Neural progenitor cell (in vitro differentiated cells): ENCODE results near the gene SH3BGRL3. TPM values are rescaled to one million over a fixed set of nuclear protein-coding genes. Genes with fewer than 3 reads are reported as not detected.
A peak's percentile ranks its signal among the peaks of the same experiment; 100 is the strongest.
"Not testable (repeated sequence)": the region's sequence is repeated elsewhere in the genome, so short reads cannot be mapped to it uniquely, and the experiment has no call there.

ENCODE experiments used
- DNase-seq: peaks from one replicate; pipeline ENCODE4 v3.0.0-alpha.2; 2016; ENCODE audit warnings: low spot score
- H2AFZ ChIP-seq: fragments of 200-600 bp; sonication (generic); replicated peaks from 2 replicates; pipeline ENCODE4 v1.6.1; 2016; ENCODE audit warnings: antibody characterized with exemption
- H3F3A ChIP-seq: fragments of 200-600 bp; sonication (generic); 2 replicates; pipeline ENCODE4 v1.6.1; 2016; ENCODE audit warnings: antibody characterized with exemption, low read depth
- H3K27ac ChIP-seq: fragments of 200-600 bp; sonication (generic); 2 replicates; pipeline ENCODE4 v1.5.1; 2016; ENCODE audit warnings: mild to moderate bottlenecking
- H3K27me3 ChIP-seq: fragments of 200-600 bp; sonication (generic); 2 replicates; pipeline ENCODE4 v1.6.1; 2016; ENCODE audit warnings: mild to moderate bottlenecking, moderate library complexity
- H3K36me3 ChIP-seq: fragments of 200-600 bp; sonication (generic); 2 replicates; pipeline ENCODE4 v1.5.1; 2016
- H3K4me1 ChIP-seq: fragments of 200-600 bp; sonication (generic); 2 replicates; pipeline ENCODE4 v1.6.1; 2016; ENCODE audit warnings: mixed run types
- H3K4me2 ChIP-seq: fragments of 200-600 bp; sonication (generic); 2 replicates; pipeline ENCODE4 v1.6.1; 2016
- H3K4me3 ChIP-seq: fragments of 200-600 bp; sonication (generic); 2 replicates; pipeline ENCODE4 v1.5.1; 2016
- H3K79me2 ChIP-seq: fragments of 200-600 bp; sonication (generic); 2 replicates; pipeline ENCODE4 v1.6.1; 2016; ENCODE audit warnings: low read depth
- H3K9ac ChIP-seq: fragments of 200-600 bp; sonication (generic); 2 replicates; pipeline ENCODE4 v1.6.1; 2016
- H3K9me3 ChIP-seq: fragments of 200-600 bp; sonication (generic); 2 replicates; pipeline ENCODE4 v1.5.1; 2016; ENCODE audit warnings: low read depth
- H4K20me1 ChIP-seq: fragments of 200-600 bp; sonication (generic); 2 replicates; pipeline ENCODE4 v1.6.1; 2016; ENCODE audit warnings: low read depth
- H3K27ac Mint-ChIP-seq: 3 replicates; pipeline ENCODE4 v1.8.0; 2021; ENCODE audit warnings: mixed read lengths
- H3K27me3 Mint-ChIP-seq: 2 replicates; pipeline ENCODE4 v1.8.0; 2022; ENCODE audit warnings: low read depth, mild to moderate bottlenecking, inconsistent platforms, moderate library complexity, mixed read lengths; ENCODE audit not compliant: insufficient read depth
- H3K36me3 Mint-ChIP-seq: 3 replicates; pipeline ENCODE4 v1.8.0; 2021; ENCODE audit warnings: mixed read lengths
- H3K4me1 Mint-ChIP-seq: 3 replicates; pipeline ENCODE4 v1.8.0; 2021; ENCODE audit warnings: mixed read lengths
- H3K4me3 Mint-ChIP-seq: 3 replicates; pipeline ENCODE4 v1.8.0; 2021; ENCODE audit warnings: mild to moderate bottlenecking, moderate library complexity, mixed read lengths
- H3K9me3 Mint-ChIP-seq: 3 replicates; pipeline ENCODE4 v1.8.0; 2020; ENCODE audit warnings: mixed read lengths
- EZH2 ChIP-seq: fragments of 200-600 bp; sonication (generic); IDR thresholded peaks from 2 replicates; pipeline ENCODE4 v1.6.1; 2017; ENCODE audit warnings: antibody characterized with exemption, mild to moderate bottlenecking, moderate library complexity
- EZH2phosphoT487 ChIP-seq: fragments of 200-600 bp; sonication (generic); IDR thresholded peaks from 2 replicates; pipeline ENCODE4 v1.6.1; 2017; ENCODE audit warnings: antibody characterized with exemption
- total RNA-seq: library from RNA; depleted of rRNA; stranded (reverse); fragments of >200 nt; gene quantifications from 2 replicates; pipeline ENCODE4 v1.2.3, GENCODE V29; 2015; ENCODE audit warnings: low replicate concordance
- TF ChIP-seq, protein P1 (sequence below): fragments of 200-600 bp; sonication (generic); IDR thresholded peaks from 2 replicates; pipeline ENCODE4 v1.5.1; 2017; ENCODE audit warnings: antibody characterized with exemption, mild to moderate bottlenecking

The SH3BGRL3 gene
- total RNA-seq, 1 donor from 2014 or later: 15.6 TPM

DNA sequence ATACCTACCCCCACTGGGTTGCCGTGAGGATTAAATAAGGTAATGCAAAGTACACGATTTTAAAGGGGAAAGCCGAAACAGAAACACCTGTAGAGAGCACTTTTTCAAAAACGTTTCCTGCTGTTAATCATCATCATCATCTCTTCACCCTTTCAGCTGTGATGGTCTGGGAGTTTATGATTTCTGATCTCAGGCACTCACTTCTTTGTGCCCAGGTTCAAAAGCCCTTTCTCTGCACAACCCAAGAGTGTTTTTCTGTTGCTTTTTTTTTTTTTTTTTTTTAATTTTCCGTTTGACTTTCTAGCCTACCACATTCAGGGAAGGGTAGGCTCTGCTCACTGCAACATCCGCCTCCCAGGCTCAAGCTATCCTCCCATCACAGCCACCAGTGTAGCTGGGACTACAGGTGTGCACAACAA, 27.5 kb downstream of the SH3BGRL3 start:
- no peak overlapping the region for H3K27ac Mint-ChIP-seq
- Histone ChIP-seq H2AFZ (peak overlapping the region; percentile 18), H3K9ac (peak overlapping the region; percentile 21)

DNA sequence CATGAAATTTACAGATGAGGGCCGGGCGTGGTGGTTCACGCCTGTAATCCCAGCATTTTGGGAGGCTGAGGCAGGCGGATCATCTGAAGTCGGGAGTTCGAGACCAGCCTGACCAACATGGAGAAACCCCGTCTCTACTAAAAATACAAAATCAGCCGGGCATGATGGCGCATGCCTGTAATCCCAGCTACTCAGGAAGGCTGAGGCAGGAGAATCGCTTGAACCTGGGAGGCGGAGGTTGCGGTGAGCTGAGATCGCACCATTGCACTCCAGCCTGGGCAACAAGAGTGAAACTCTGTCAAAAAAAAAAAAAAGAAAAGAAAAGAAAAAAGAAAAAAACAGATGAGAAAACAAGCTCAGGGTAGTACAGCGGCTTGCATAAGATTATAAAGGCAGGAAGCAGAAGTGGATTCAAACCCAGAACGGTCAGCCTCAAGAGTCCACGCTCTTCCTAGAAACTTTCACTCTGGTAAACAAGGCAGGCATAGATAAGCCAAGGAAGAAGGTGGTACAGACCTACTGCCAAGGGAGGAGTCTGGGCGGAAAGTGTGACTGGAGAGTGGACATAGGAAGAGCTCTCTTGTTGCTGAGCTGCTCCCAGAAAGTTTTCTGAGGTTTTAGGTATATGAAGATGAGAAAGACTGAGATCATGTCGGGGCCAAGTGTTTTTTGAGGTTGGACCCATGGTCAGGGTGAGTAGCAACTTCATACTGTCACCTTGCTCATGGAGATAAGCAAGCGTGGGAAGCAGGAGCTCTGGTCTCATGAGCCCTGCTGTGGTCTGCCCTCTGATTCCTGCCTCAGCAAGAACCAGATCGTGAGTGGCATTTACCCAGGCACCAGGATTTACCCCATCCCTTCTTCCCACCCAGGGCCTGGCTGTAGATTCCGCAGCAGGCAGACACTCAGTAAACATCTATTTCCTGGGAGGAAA, 28.3 kb downstream of the SH3BGRL3 start:
- Histone ChIP-seq H3F3A (peaks cover 12% of the 10 kb centered on the region), H3K4me1 (peaks cover 11% of the 10 kb centered on the region)
- H3K36me3 Mint-ChIP-seq, H3K79me2 ChIP-seq, DNase-seq, H3K27me3 ChIP-seq, H3K4me3 ChIP-seq, H3K36me3 ChIP-seq, H3K9me3 Mint-ChIP-seq, H2AFZ ChIP-seq, H3K9me3 ChIP-seq, H3K9ac ChIP-seq, H3K27ac ChIP-seq, H3K27me3 Mint-ChIP-seq, H4K20me1 ChIP-seq, H3K4me2 ChIP-seq: not testable (repeated sequence)
- Mint-ChIP-seq H3K4me3 (peak overlapping the region; percentile 74), H3K27ac (peak overlapping the region; percentile 82), H3K4me1 (peaks cover 25% of the 10 kb centered on the region)

More for the DNA sequence above, 27.5 kb downstream of the SH3BGRL3 start:
- no peaks in the 10 kb centered on the region for H3K9me3 Mint-ChIP-seq
- peaks cover 5% of the 10 kb centered on the region for H3K27me3 Mint-ChIP-seq
- H3K4me2 ChIP-seq: peak overlapping the region; percentile 74
- no peak overlapping the region for H3K27ac ChIP-seq
- no peak for DNase-seq
- peak overlapping the region; percentile 74 for H3K4me3 Mint-ChIP-seq
- no peaks in the 10 kb centered on the region for H3K79me2 ChIP-seq
- TF ChIP-seq EZH2 (no peak), EZH2phosphoT487 (no peak)
- TF ChIP-seq, protein P1, sequence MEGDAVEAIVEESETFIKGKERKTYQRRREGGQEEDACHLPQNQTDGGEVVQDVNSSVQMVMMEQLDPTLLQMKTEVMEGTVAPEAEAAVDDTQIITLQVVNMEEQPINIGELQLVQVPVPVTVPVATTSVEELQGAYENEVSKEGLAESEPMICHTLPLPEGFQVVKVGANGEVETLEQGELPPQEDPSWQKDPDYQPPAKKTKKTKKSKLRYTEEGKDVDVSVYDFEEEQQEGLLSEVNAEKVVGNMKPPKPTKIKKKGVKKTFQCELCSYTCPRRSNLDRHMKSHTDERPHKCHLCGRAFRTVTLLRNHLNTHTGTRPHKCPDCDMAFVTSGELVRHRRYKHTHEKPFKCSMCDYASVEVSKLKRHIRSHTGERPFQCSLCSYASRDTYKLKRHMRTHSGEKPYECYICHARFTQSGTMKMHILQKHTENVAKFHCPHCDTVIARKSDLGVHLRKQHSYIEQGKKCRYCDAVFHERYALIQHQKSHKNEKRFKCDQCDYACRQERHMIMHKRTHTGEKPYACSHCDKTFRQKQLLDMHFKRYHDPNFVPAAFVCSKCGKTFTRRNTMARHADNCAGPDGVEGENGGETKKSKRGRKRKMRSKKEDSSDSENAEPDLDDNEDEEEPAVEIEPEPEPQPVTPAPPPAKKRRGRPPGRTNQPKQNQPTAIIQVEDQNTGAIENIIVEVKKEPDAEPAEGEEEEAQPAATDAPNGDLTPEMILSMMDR: no peak
- H3K36me3 Mint-ChIP-seq: no peaks in the 10 kb centered on the region
- H3F3A ChIP-seq: peaks cover 12% of the 10 kb centered on the region
- H3K36me3 ChIP-seq: no peaks in the 10 kb centered on the region
- H3K4me1 ChIP-seq: peaks cover 11% of the 10 kb centered on the region
- peak overlapping the region; percentile 86 for H3K4me3 ChIP-seq
- no peaks in the 10 kb centered on the region for H4K20me1 ChIP-seq
- peaks cover 25% of the 10 kb centered on the region for H3K4me1 Mint-ChIP-seq
- H3K27me3 ChIP-seq: no peaks in the 10 kb centered on the region
- no peaks in the 10 kb centered on the region for H3K9me3 ChIP-seq

DNA sequence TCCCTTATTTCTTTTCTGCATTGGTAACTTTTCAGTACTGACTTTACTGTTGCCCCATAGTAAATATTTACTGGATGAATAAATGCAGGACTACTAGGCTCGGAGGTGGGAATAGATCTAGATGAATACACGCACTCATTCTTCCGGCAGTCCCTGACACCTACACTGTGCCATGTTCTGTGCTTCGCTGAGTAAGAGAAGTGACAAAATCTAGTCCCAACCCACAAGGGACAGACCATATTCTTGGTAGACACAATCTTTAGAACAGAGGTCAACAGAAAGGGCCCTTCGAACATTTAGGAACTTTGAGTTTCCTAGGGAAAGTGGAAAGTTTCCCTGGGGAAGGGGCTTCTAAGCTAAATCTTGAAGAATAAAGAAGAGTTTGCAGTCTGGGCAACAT, 34.6 kb downstream of the SH3BGRL3 start:
- no peak overlapping the region for H3K27ac ChIP-seq
- peaks cover 10% of the 10 kb centered on the region for H3K27me3 Mint-ChIP-seq
- peaks cover 21% of the 10 kb centered on the region for H3K4me1 Mint-ChIP-seq
- no peak overlapping the region for H3K4me3 ChIP-seq
- no peak overlapping the region for H3K9ac ChIP-seq
- no peaks in the 10 kb centered on the region for H4K20me1 ChIP-seq
- no peak overlapping the region for H3K27ac Mint-ChIP-seq
- H3K27me3 ChIP-seq: no peaks in the 10 kb centered on the region
- peaks cover 15% of the 10 kb centered on the region for H3K4me1 ChIP-seq
- no peak overlapping the region for H3K4me2 ChIP-seq
- peaks cover 23% of the 10 kb centered on the region for H3F3A ChIP-seq
- H3K79me2 ChIP-seq: no peaks in the 10 kb centered on the region
- no peaks in the 10 kb centered on the region for H3K36me3 Mint-ChIP-seq
- H3K36me3 ChIP-seq: no peaks in the 10 kb centered on the region
- no peak overlapping the region for H3K4me3 Mint-ChIP-seq
- no peaks in the 10 kb centered on the region for H3K9me3 Mint-ChIP-seq
- H2AFZ ChIP-seq: no peak overlapping the region
- no peaks in the 10 kb centered on the region for H3K9me3 ChIP-seq
- TF ChIP-seq, protein P1: no peak
- no peak for TF ChIP-seq EZH2phosphoT487
- TF ChIP-seq EZH2: no peak
- no peak for DNase-seq
